Activated T-helper 1 cell treated with anti-CD3 and anti-CD28 coated beads, Interleukin-12 subunit alpha, Interleukin-12 subunit beta, Interleukin-2, Interleukin-4 antibody, amounts not matched to agents 30 ng/mL and 10 ng/mL and 1 ng/mL, durations not matched to agents 14 hours and 24 hours and 36 hours (primary cell): Measurements from ENCODE around the gene SLAMF1. TPM values are rescaled to one million over a fixed set of nuclear protein-coding genes. Genes with fewer than 3 reads are reported as not detected.
"Not testable (repeated sequence)": the region's sequence is repeated elsewhere in the genome, so short reads cannot be mapped to it uniquely, and the experiment has no call there.

Experiments
- DNase-seq: peaks from one replicate; pipeline ENCODE4 v3.0.0; 2021; ENCODE audit warnings: low spot score
- H3K27ac Mint-ChIP-seq: one replicate; pipeline ENCODE4 v1.8.0; 2021; ENCODE audit warnings: mild to moderate bottlenecking, mixed read lengths
- H3K27me3 Mint-ChIP-seq: one replicate; pipeline ENCODE4 v1.8.0; 2022; ENCODE audit warnings: mild to moderate bottlenecking, moderate library complexity, mixed read lengths; ENCODE audit not compliant: insufficient read depth
- H3K36me3 Mint-ChIP-seq: one replicate; pipeline ENCODE4 v1.8.0; 2021; ENCODE audit warnings: low read depth, mixed read lengths
- H3K4me1 Mint-ChIP-seq: one replicate; pipeline ENCODE4 v1.8.0; 2021; ENCODE audit warnings: low read depth, mixed read lengths
- H3K4me3 Mint-ChIP-seq: one replicate; pipeline ENCODE4 v1.8.0; 2021; ENCODE audit warnings: mild to moderate bottlenecking, moderate library complexity, mixed read lengths
- H3K9me3 Mint-ChIP-seq: one replicate; pipeline ENCODE4 v1.8.0; 2021; ENCODE audit warnings: mixed read lengths
- intact Hi-C: fragments of 100-400 bp; cut with micrococcal nuclease; formaldehyde crosslinking; loops from one replicate; pipeline ENCODE4 v1.15.1; 2024
- total RNA-seq: library from RNA; stranded (reverse); gene quantifications from 2 replicates; pipeline ENCODE4 v1.2.3, GENCODE V29; 2022

Gene SLAMF1
- total RNA-seq, 1 donor from 2014 or later = 118 TPM

- Mint-ChIP-seq H3K27me3 (no peaks in the 10 kb centered on the region), H3K27ac (peak overlapping the region; percentile 71), H3K4me3 (no peak overlapping the region), H3K4me1 (peaks cover 95% of the 10 kb centered on the region), H3K9me3 (peaks cover 24% of the 10 kb centered on the region), H3K36me3 (peaks cover 52% of the 10 kb centered on the region)
- intact Hi-C loops = loop anchor here (2.0 kb wide), 2 partner anchors 53 to 73 kb away; no protein-coding TSS in a partner anchor
- DNase-seq = no peak
Measured at GRCh38 chr1:160569806-160570205, 77.0 kb downstream of the SLAMF1 start.

GRCh38 chr1:160567858-160568682 is 78.8 kb downstream of the SLAMF1 start:
- no peaks in the 10 kb centered on the region for H3K27me3 Mint-ChIP-seq
- H3K4me3 Mint-ChIP-seq = peak overlapping the region; percentile 60
- peaks cover 83% of the 10 kb centered on the region for H3K4me1 Mint-ChIP-seq
- H3K9me3 Mint-ChIP-seq = peaks cover 23% of the 10 kb centered on the region
- intact Hi-C loops = loop anchor here (1.0 to 2.0 kb wide), 9 partner anchors 8 to 139 kb away; no protein-coding TSS in a partner anchor
- H3K36me3 Mint-ChIP-seq = peaks cover 54% of the 10 kb centered on the region
- DNase-seq = peak; percentile 50
- peak overlapping the region; percentile 95 for H3K27ac Mint-ChIP-seq

- intact Hi-C loops = no loop called here
- Mint-ChIP-seq H3K36me3 (peaks cover 57% of the 10 kb centered on the region), H3K27ac (peak overlapping the region; percentile 95), H3K9me3 (peaks cover 28% of the 10 kb centered on the region), H3K4me3 (peak overlapping the region; percentile 31), H3K27me3 (no peaks in the 10 kb centered on the region), H3K4me1 (peaks cover 76% of the 10 kb centered on the region)
- DNase-seq = no peak
Measured at GRCh38 chr1:160567341-160567740, 79.5 kb downstream of the SLAMF1 start.

GRCh38 chr1:160565564-160565963 is 81.3 kb downstream of the SLAMF1 start:
- H3K4me3 Mint-ChIP-seq = no peak overlapping the region
- intact Hi-C loops = no loop called here
- no peak for DNase-seq
- peaks cover 56% of the 10 kb centered on the region for H3K36me3 Mint-ChIP-seq
- peaks cover 18% of the 10 kb centered on the region for H3K9me3 Mint-ChIP-seq
- H3K27ac Mint-ChIP-seq = peak overlapping the region; percentile 53
- H3K27me3 Mint-ChIP-seq = no peaks in the 10 kb centered on the region
- peaks cover 77% of the 10 kb centered on the region for H3K4me1 Mint-ChIP-seq

- peak overlapping the region; percentile 11 for H3K27ac Mint-ChIP-seq
- H3K9me3 Mint-ChIP-seq = peaks cover 25% of the 10 kb centered on the region
- H3K4me1 Mint-ChIP-seq = peaks cover 81% of the 10 kb centered on the region
- H3K36me3 Mint-ChIP-seq = peaks cover 62% of the 10 kb centered on the region
- intact Hi-C loops, H3K4me3 Mint-ChIP-seq, DNase-seq, H3K27me3 Mint-ChIP-seq: not testable (repeated sequence)
Measured at GRCh38 chr1:160563230-160563629, 83.6 kb downstream of the SLAMF1 start.

- DNase-seq, intact Hi-C loops, H3K27ac Mint-ChIP-seq, H3K4me3 Mint-ChIP-seq, H3K27me3 Mint-ChIP-seq: not testable (repeated sequence)
- peaks cover 25% of the 10 kb centered on the region for H3K9me3 Mint-ChIP-seq
- H3K4me1 Mint-ChIP-seq = peaks cover 81% of the 10 kb centered on the region
- H3K36me3 Mint-ChIP-seq = peaks cover 60% of the 10 kb centered on the region
Measured at GRCh38 chr1:160562745-160563144, 84.1 kb downstream of the SLAMF1 start.

- peaks cover 25% of the 10 kb centered on the region for H3K9me3 Mint-ChIP-seq
- H3K4me3 Mint-ChIP-seq = peak overlapping the region; percentile 75
- peaks cover 58% of the 10 kb centered on the region for H3K36me3 Mint-ChIP-seq
- intact Hi-C loops = loop anchor here (1.0 to 2.0 kb wide), 2 partner anchors 7 to 20 kb away; no protein-coding TSS in a partner anchor
- H3K27me3 Mint-ChIP-seq = no peaks in the 10 kb centered on the region
- H3K27ac Mint-ChIP-seq = peak overlapping the region; percentile 87
- no peak for DNase-seq
- H3K4me1 Mint-ChIP-seq = peaks cover 63% of the 10 kb centered on the region
Measured at GRCh38 chr1:160560806-160561205, 86.0 kb downstream of the SLAMF1 start.

GRCh38 chr1:160560045-160560705 is 86.7 kb downstream of the SLAMF1 start:
- peak overlapping the region; percentile 75 for H3K4me3 Mint-ChIP-seq
- H3K9me3 Mint-ChIP-seq = peaks cover 25% of the 10 kb centered on the region
- DNase-seq = no peak
- peaks cover 54% of the 10 kb centered on the region for H3K36me3 Mint-ChIP-seq
- H3K27ac Mint-ChIP-seq = peak overlapping the region; percentile 87
- no peaks in the 10 kb centered on the region for H3K27me3 Mint-ChIP-seq
- intact Hi-C loops = loop anchor here (1.0 to 2.0 kb wide), 2 partner anchors 8 to 19 kb away; no protein-coding TSS in a partner anchor
- H3K4me1 Mint-ChIP-seq = peaks cover 56% of the 10 kb centered on the region

GRCh38 chr1:160559437-160559836 is 87.4 kb downstream of the SLAMF1 start:
- peaks cover 49% of the 10 kb centered on the region for H3K36me3 Mint-ChIP-seq
- H3K9me3 Mint-ChIP-seq = peaks cover 25% of the 10 kb centered on the region
- peaks cover 49% of the 10 kb centered on the region for H3K4me1 Mint-ChIP-seq
- intact Hi-C loops, DNase-seq, H3K27me3 Mint-ChIP-seq: not testable (repeated sequence)
- peak overlapping the region; percentile 49 for H3K4me3 Mint-ChIP-seq
- H3K27ac Mint-ChIP-seq = peak overlapping the region; percentile 87

GRCh38 chr1:160558660-160559380 is 88.0 kb downstream of the SLAMF1 start:
- H3K27me3 Mint-ChIP-seq = no peaks in the 10 kb centered on the region
- H3K4me3 Mint-ChIP-seq = peak overlapping the region; percentile 62
- no peak for DNase-seq
- peaks cover 50% of the 10 kb centered on the region for H3K36me3 Mint-ChIP-seq
- intact Hi-C loops = no loop called here
- peaks cover 25% of the 10 kb centered on the region for H3K9me3 Mint-ChIP-seq
- peak overlapping the region; percentile 49 for H3K27ac Mint-ChIP-seq
- peaks cover 47% of the 10 kb centered on the region for H3K4me1 Mint-ChIP-seq
